ENCODE results near the gene LRRFIP2. TPM values are rescaled to one million over a fixed set of nuclear protein-coding genes. Genes with fewer than 3 reads are reported as not detected.

Gene LRRFIP2
- total RNA-seq, 2 experiments from 2014 or later: 13.3 to 15.3 TPM

- Mint-ChIP-seq H3K4me1 (ENCODE audit: low read depth) (peaks cover 14% of the 10 kb centered on the region), H3K27me3 (ENCODE audit: low read depth) (no peaks in the 10 kb centered on the region), H3K36me3 (ENCODE audit: low read depth) (no peaks in the 10 kb centered on the region), H3K9me3 (no peaks in the 10 kb centered on the region), H3K27ac (no peak overlapping the region), H3K4me3 (no peak overlapping the region)
- intact Hi-C loops (cut with micrococcal nuclease): no loop called here
- CTCF ChIA-PET: interaction anchor here (0.7 to 1.0 kb wide), 2 partner anchors 20 to 814 kb away, joined by 3 to 9 read pairs; no protein-coding TSS in a partner anchor
- no peak for DNase-seq
These were observed 8.4 kb upstream of the LRRFIP2 start for GRCh38 chr3:37182816-37183215.

GRCh38 chr3:37181756-37182155 is 7.4 kb upstream of the LRRFIP2 start:
- Mint-ChIP-seq H3K9me3 (no peaks in the 10 kb centered on the region), H3K27ac (no peak overlapping the region), H3K36me3 (ENCODE audit: low read depth) (no peaks in the 10 kb centered on the region), H3K27me3 (ENCODE audit: low read depth) (no peaks in the 10 kb centered on the region), H3K4me1 (ENCODE audit: low read depth) (peaks cover 24% of the 10 kb centered on the region), H3K4me3 (no peak overlapping the region)
- no peak for DNase-seq
- intact Hi-C loops (cut with micrococcal nuclease): no loop called here
- CTCF ChIA-PET: interaction anchor here (0.7 kb wide), 1 partner anchor 157 kb away, joined by 3 read pairs; no protein-coding TSS in a partner anchor

GRCh38 chr3:37179144-37179967 is 5.0 kb upstream of the LRRFIP2 start:
- intact Hi-C loops (cut with micrococcal nuclease): no loop called here
- CTCF ChIA-PET: no interaction called here
- H3K4me3 Mint-ChIP-seq: no peak overlapping the region
- H3K27ac Mint-ChIP-seq: no peak overlapping the region
- peaks cover 34% of the 10 kb centered on the region for H3K4me1 Mint-ChIP-seq (ENCODE audit: low read depth)
- H3K27me3 Mint-ChIP-seq (ENCODE audit: low read depth): no peaks in the 10 kb centered on the region
- no peaks in the 10 kb centered on the region for H3K36me3 Mint-ChIP-seq (ENCODE audit: low read depth)
- DNase-seq: no peak
- no peaks in the 10 kb centered on the region for H3K9me3 Mint-ChIP-seq

GRCh38 chr3:37173806-37174205 is 576 bp downstream of the LRRFIP2 start:
- Mint-ChIP-seq H3K27me3 (ENCODE audit: low read depth) (no peaks in the 10 kb centered on the region), H3K9me3 (no peaks in the 10 kb centered on the region), H3K4me3 (no peak overlapping the region), H3K27ac (no peak overlapping the region), H3K4me1 (ENCODE audit: low read depth) (peaks cover 38% of the 10 kb centered on the region), H3K36me3 (ENCODE audit: low read depth) (peaks cover 5% of the 10 kb centered on the region)
- intact Hi-C loops (cut with micrococcal nuclease): loop anchor here (1.0 to 5.0 kb wide), 7 partner anchors 12 to 298 kb away; no protein-coding TSS in a partner anchor
- CTCF ChIA-PET: interaction anchor here (0.6 to 1.7 kb wide), 2 partner anchors 11 to 114 kb away, joined by 4 to 8 read pairs; no protein-coding TSS in a partner anchor
- DNase-seq: no peak

GRCh38 chr3:37171144-37171543 is 3.2 kb downstream of the LRRFIP2 start:
- Mint-ChIP-seq H3K9me3 (no peaks in the 10 kb centered on the region), H3K4me3 (no peak overlapping the region), H3K27ac (no peak overlapping the region), H3K4me1 (ENCODE audit: low read depth) (peaks cover 24% of the 10 kb centered on the region), H3K27me3 (ENCODE audit: low read depth) (no peaks in the 10 kb centered on the region), H3K36me3 (ENCODE audit: low read depth) (peaks cover 5% of the 10 kb centered on the region)
- CTCF ChIA-PET: no interaction called here
- intact Hi-C loops (cut with micrococcal nuclease): loop anchor here (5.0 kb wide), 1 partner anchor 116 kb away; no protein-coding TSS in a partner anchor
- DNase-seq: no peak

- peaks cover 26% of the 10 kb centered on the region for H3K4me1 Mint-ChIP-seq (ENCODE audit: low read depth)
- CTCF ChIA-PET: interaction anchor here (0.5 kb wide), 1 partner anchor 16 kb away, joined by 5 read pairs; no protein-coding TSS in a partner anchor
- intact Hi-C loops (cut with micrococcal nuclease): loop anchor here (5.0 kb wide), 1 partner anchor 117 kb away; no protein-coding TSS in a partner anchor
These were observed 3.9 kb downstream of the LRRFIP2 start for GRCh38 chr3:37170513-37170912.

GRCh38 chr3:37170060-37170459 is 4.3 kb downstream of the LRRFIP2 start:
- Mint-ChIP-seq H3K9me3 (no peaks in the 10 kb centered on the region), H3K4me1 (ENCODE audit: low read depth) (peaks cover 23% of the 10 kb centered on the region), H3K4me3 (no peak overlapping the region), H3K36me3 (ENCODE audit: low read depth) (peaks cover 5% of the 10 kb centered on the region), H3K27me3 (ENCODE audit: low read depth) (no peaks in the 10 kb centered on the region), H3K27ac (no peak overlapping the region)
- CTCF ChIA-PET: interaction anchor here (0.5 kb wide), 1 partner anchor 16 kb away, joined by 5 read pairs; no protein-coding TSS in a partner anchor
- intact Hi-C loops (cut with micrococcal nuclease): loop anchor here (5.0 kb wide), 1 partner anchor 117 kb away; no protein-coding TSS in a partner anchor
- no peak for DNase-seq

More at GRCh38 chr3:37170513-37170912, 3.9 kb downstream of the LRRFIP2 start:
- no peak overlapping the region for H3K27ac Mint-ChIP-seq
- H3K27me3 Mint-ChIP-seq (ENCODE audit: low read depth): no peaks in the 10 kb centered on the region
- no peaks in the 10 kb centered on the region for H3K9me3 Mint-ChIP-seq
- H3K4me3 Mint-ChIP-seq: no peak overlapping the region
- H3K36me3 Mint-ChIP-seq (ENCODE audit: low read depth): peaks cover 5% of the 10 kb centered on the region
- DNase-seq: no peak

GRCh38 chr3:37168896-37169295 is 5.5 kb downstream of the LRRFIP2 start:
- intact Hi-C loops (cut with micrococcal nuclease): no loop called here
- no peak for DNase-seq
- no peaks in the 10 kb centered on the region for H3K27me3 Mint-ChIP-seq (ENCODE audit: low read depth)
- peaks cover 14% of the 10 kb centered on the region for H3K4me1 Mint-ChIP-seq (ENCODE audit: low read depth)
- CTCF ChIA-PET: no interaction called here
- H3K27ac Mint-ChIP-seq: no peak overlapping the region
- no peaks in the 10 kb centered on the region for H3K9me3 Mint-ChIP-seq
- no peak overlapping the region for H3K4me3 Mint-ChIP-seq
- peaks cover 5% of the 10 kb centered on the region for H3K36me3 Mint-ChIP-seq (ENCODE audit: low read depth)

GRCh38 chr3:37163262-37164015 is 10.9 kb downstream of the LRRFIP2 start:
- peak; percentile 49 for DNase-seq
- peaks cover 12% of the 10 kb centered on the region for H3K36me3 Mint-ChIP-seq (ENCODE audit: low read depth)
- CTCF ChIA-PET: interaction anchor here (1.7 kb wide), 1 partner anchor 10 kb away, joined by 8 read pairs; the partner anchor contains the start of gene LRRFIP2

GRCh38 chr3:37162501-37163245 is 11.7 kb downstream of the LRRFIP2 start:
- Mint-ChIP-seq H3K4me3 (no peak overlapping the region), H3K9me3 (no peaks in the 10 kb centered on the region), H3K4me1 (ENCODE audit: low read depth) (peaks cover 30% of the 10 kb centered on the region), H3K27me3 (ENCODE audit: low read depth) (no peaks in the 10 kb centered on the region), H3K36me3 (ENCODE audit: low read depth) (peaks cover 12% of the 10 kb centered on the region), H3K27ac (peak overlapping the region; percentile 15)
- peak; percentile 22 for DNase-seq
- CTCF ChIA-PET: interaction anchor here (1.0 to 1.7 kb wide), 2 partner anchors 11 to 20 kb away, joined by 8 to 9 read pairs; partner anchors contain the start of gene LRRFIP2
- intact Hi-C loops (cut with micrococcal nuclease): loop anchor here (1.0 to 2.0 kb wide), 3 partner anchors 12 to 51 kb away; partner anchors contain the start of gene LRRFIP2

More at GRCh38 chr3:37163262-37164015, 10.9 kb downstream of the LRRFIP2 start:
- Mint-ChIP-seq H3K4me1 (ENCODE audit: low read depth) (peaks cover 30% of the 10 kb centered on the region), H3K27me3 (ENCODE audit: low read depth) (no peaks in the 10 kb centered on the region), H3K27ac (no peak overlapping the region), H3K9me3 (no peaks in the 10 kb centered on the region), H3K4me3 (no peak overlapping the region)
- intact Hi-C loops (cut with micrococcal nuclease): loop anchor here (1.0 to 2.0 kb wide), 2 partner anchors 49 to 50 kb away; no protein-coding TSS in a partner anchor

GRCh38 chr3:37161351-37161750 is 13.0 kb downstream of the LRRFIP2 start:
- no peak overlapping the region for H3K27ac Mint-ChIP-seq
- no peak overlapping the region for H3K4me3 Mint-ChIP-seq
- H3K36me3 Mint-ChIP-seq (ENCODE audit: low read depth): peaks cover 14% of the 10 kb centered on the region
- H3K27me3 Mint-ChIP-seq (ENCODE audit: low read depth): no peaks in the 10 kb centered on the region
- CTCF ChIA-PET: no interaction called here
- H3K4me1 Mint-ChIP-seq (ENCODE audit: low read depth): peaks cover 30% of the 10 kb centered on the region
- H3K9me3 Mint-ChIP-seq: no peaks in the 10 kb centered on the region
- intact Hi-C loops (cut with micrococcal nuclease): no loop called here
- DNase-seq: no peak
